Loucy (cell line): Measurements from ENCODE around the gene ESPL1.

Experiments
- H2AFZ ChIP-seq: fragments of 200-600 bp; sonication (generic); 2 replicates; pipeline ENCODE4 v1.6.0; 2016; ENCODE audit warnings: antibody characterized with exemption, mild to moderate bottlenecking, low read length, moderate library complexity
- H3F3A ChIP-seq: fragments of 200-600 bp; 2 replicates; pipeline ENCODE4 v1.6.0; 2016; ENCODE audit warnings: antibody characterized with exemption, low read depth, mild to moderate bottlenecking
- H3K27me3 ChIP-seq: fragments of 200-600 bp; sonication (generic); 2 replicates; pipeline ENCODE4 v1.6.1; 2014; ENCODE audit warnings: low read length, mild to moderate bottlenecking; ENCODE audit not compliant: insufficient read depth, poor library complexity, severe bottlenecking
- H3K36me3 ChIP-seq: fragments of 200-600 bp; sonication (generic); 2 replicates; pipeline ENCODE4 v1.6.1; 2016; ENCODE audit warnings: low read length; ENCODE audit not compliant: insufficient read depth
- H3K4me1 ChIP-seq: fragments of 200-600 bp; sonication (generic); 2 replicates; pipeline ENCODE4 v1.5.1; 2014; ENCODE audit warnings: low read length, mild to moderate bottlenecking; ENCODE audit not compliant: insufficient read depth, poor library complexity, severe bottlenecking
- H3K4me2 ChIP-seq: fragments of 200-600 bp; sonication (generic); 2 replicates; pipeline ENCODE4 v1.6.0; 2014; ENCODE audit warnings: antibody characterized with exemption, low read length, low read depth, mild to moderate bottlenecking; ENCODE audit not compliant: poor library complexity, severe bottlenecking
- H3K4me3 ChIP-seq: fragments of 200-600 bp; sonication (generic); 2 replicates; pipeline ENCODE4 v1.5.1; 2014; ENCODE audit warnings: low read length, mild to moderate bottlenecking, mixed read lengths; ENCODE audit not compliant: poor library complexity, severe bottlenecking
- H3K79me2 ChIP-seq: fragments of 200-600 bp; sonication (generic); 2 replicates; pipeline ENCODE4 v1.6.1; 2014; ENCODE audit warnings: low read length; ENCODE audit not compliant: insufficient read depth
- H3K9ac ChIP-seq: fragments of 200-600 bp; sonication (generic); 2 replicates; pipeline ENCODE4 v1.6.0; 2014; ENCODE audit warnings: mild to moderate bottlenecking, low read depth, low read length, moderate library complexity; ENCODE audit not compliant: poor library complexity, severe bottlenecking
- H3K9me2 ChIP-seq: fragments of 200-600 bp; sonication (generic); replicated peaks from 2 replicates; pipeline ENCODE4 v1.6.1; 2016; ENCODE audit warnings: low read depth, low read length, mixed read lengths
- H3K9me3 ChIP-seq: fragments of 200-600 bp; sonication (generic); 2 replicates; pipeline ENCODE4 v1.6.1; 2014; ENCODE audit warnings: mild to moderate bottlenecking, antibody characterized with exemption, low read length, low read depth; ENCODE audit not compliant: insufficient read depth
- H4K20me1 ChIP-seq: fragments of 200-600 bp; sonication (generic); 2 replicates; pipeline ENCODE4 v1.6.0; 2014; ENCODE audit warnings: antibody characterized with exemption, low read length, mild to moderate bottlenecking; ENCODE audit not compliant: insufficient read depth, poor library complexity, severe bottlenecking
- EZH2phosphoT487 ChIP-seq: fragments of 200-600 bp; IDR thresholded peaks from 2 replicates; pipeline ENCODE4 v1.6.1; 2018; ENCODE audit warnings: antibody characterized with exemption, mild to moderate bottlenecking, moderate library complexity, borderline replicate concordance
- TF ChIP-seq, protein P1 (sequence below): fragments of 200-600 bp; sonication (generic); conservative IDR thresholded peaks from 2 replicates; pipeline ENCODE4 v1.5.1; 2014; ENCODE audit warnings: mild to moderate bottlenecking, antibody characterized with exemption, low read length

ESPL1 gene

DNA sequence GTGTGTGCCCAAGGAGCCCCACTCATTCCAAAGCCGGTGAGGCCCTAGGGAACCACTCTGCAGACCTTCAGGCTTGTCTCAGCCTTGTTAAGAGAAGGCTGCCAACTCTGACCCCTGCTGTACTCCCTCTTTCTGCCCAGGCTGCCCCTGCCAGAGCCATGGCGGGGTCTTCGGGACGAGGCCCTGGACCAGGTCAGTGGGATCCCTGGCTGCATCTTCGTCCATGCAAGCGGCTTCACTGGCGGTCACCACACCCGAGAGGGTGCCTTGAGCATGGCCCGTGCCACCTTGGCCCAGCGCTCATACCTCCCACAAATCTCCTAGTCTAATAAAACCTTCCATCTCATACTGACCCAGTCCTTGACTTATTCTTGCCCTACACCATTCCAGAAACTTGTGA is 38.7 kb downstream of the ESPL1 start:
- Histone ChIP-seq H3K9ac (no peak overlapping the region), H3K4me3 (no peak overlapping the region), H3F3A (no peaks in the 10 kb centered on the region), H3K9me2 (no peaks in the 10 kb centered on the region), H3K79me2 (no peaks in the 10 kb centered on the region; the same call in 1 of the 2 replicates), H2AFZ (no peak overlapping the region), H3K27me3 (no peaks in the 10 kb centered on the region), H4K20me1 (no peaks in the 10 kb centered on the region), H3K4me2 (no peak overlapping the region), H3K9me3 (no peaks in the 10 kb centered on the region), H3K36me3 (peaks cover 35% of the 10 kb centered on the region; the same call in 1 of the 2 replicates), H3K4me1 (no peaks in the 10 kb centered on the region)
- TF ChIP-seq, protein P1, sequence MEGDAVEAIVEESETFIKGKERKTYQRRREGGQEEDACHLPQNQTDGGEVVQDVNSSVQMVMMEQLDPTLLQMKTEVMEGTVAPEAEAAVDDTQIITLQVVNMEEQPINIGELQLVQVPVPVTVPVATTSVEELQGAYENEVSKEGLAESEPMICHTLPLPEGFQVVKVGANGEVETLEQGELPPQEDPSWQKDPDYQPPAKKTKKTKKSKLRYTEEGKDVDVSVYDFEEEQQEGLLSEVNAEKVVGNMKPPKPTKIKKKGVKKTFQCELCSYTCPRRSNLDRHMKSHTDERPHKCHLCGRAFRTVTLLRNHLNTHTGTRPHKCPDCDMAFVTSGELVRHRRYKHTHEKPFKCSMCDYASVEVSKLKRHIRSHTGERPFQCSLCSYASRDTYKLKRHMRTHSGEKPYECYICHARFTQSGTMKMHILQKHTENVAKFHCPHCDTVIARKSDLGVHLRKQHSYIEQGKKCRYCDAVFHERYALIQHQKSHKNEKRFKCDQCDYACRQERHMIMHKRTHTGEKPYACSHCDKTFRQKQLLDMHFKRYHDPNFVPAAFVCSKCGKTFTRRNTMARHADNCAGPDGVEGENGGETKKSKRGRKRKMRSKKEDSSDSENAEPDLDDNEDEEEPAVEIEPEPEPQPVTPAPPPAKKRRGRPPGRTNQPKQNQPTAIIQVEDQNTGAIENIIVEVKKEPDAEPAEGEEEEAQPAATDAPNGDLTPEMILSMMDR = no peak
- TF ChIP-seq EZH2phosphoT487 = no peak

DNA sequence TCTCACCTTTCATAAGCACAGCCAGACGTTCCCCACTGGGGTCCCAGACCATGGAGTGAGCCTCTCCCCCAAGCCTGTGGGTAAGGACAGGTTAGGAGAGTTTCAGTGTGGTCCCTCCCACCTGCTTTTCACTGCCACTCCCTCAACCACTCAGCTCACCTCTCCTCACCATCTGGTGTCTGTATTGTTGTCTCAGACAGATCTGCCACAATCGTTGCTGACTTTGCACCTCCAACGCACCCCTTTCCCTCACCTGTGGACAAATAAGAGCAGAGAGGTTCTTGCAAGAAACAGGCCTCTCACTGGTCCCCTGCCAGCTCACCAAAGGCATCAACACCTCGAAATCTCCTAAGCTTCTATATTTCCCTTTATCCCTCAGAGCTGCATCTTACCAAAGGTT is 40.2 kb downstream of the ESPL1 start:
- H3K9ac ChIP-seq = no peak overlapping the region
- H3K9me2 ChIP-seq = no peaks in the 10 kb centered on the region
- peaks cover 35% of the 10 kb centered on the region; the same call in 1 of the 2 replicates for H3K36me3 ChIP-seq

DNA sequence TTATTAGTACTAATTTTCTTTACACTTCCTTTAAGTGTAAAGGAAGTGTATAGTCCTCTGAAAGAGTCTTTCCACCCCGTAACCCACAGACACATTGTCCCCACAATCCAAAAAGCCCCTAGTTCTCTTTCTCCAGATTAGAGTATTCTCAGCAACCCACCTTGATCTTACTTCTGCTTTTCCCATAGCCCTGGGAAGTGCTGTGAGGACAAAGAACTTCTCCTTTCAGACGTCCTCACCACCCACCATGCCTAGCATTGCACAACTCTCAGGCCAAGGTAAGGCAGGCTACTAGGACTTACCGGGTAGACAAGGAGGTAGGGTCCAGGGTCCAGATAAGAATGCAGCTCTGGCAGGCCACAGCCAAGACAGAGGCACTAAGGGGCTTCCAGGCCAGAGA is 45.9 kb downstream of the ESPL1 start:
- no peak overlapping the region for H3K9ac ChIP-seq
- H3K9me3 ChIP-seq = no peaks in the 10 kb centered on the region
- no peak overlapping the region for H3K4me3 ChIP-seq
- H3K4me2 ChIP-seq = no peak overlapping the region
- no peaks in the 10 kb centered on the region for H3K4me1 ChIP-seq
- no peaks in the 10 kb centered on the region for H3F3A ChIP-seq
- H4K20me1 ChIP-seq = no peaks in the 10 kb centered on the region
- peaks cover 14% of the 10 kb centered on the region; the same call in 1 of the 2 replicates for H3K36me3 ChIP-seq
- no peaks in the 10 kb centered on the region; the same call in 1 of the 2 replicates for H3K79me2 ChIP-seq
- H2AFZ ChIP-seq = no peak overlapping the region
- TF ChIP-seq, protein P1 = no peak
- TF ChIP-seq EZH2phosphoT487 = no peak
- H3K9me2 ChIP-seq = no peaks in the 10 kb centered on the region
- no peaks in the 10 kb centered on the region for H3K27me3 ChIP-seq

More for the DNA sequence above, 40.2 kb downstream of the ESPL1 start:
- Histone ChIP-seq H3K9me3 (no peaks in the 10 kb centered on the region), H3K4me2 (no peak overlapping the region), H3K27me3 (no peaks in the 10 kb centered on the region), H2AFZ (no peak overlapping the region), H3K4me1 (no peaks in the 10 kb centered on the region), H3K4me3 (no peak overlapping the region), H3F3A (no peaks in the 10 kb centered on the region), H4K20me1 (no peaks in the 10 kb centered on the region), H3K79me2 (no peaks in the 10 kb centered on the region)
- TF ChIP-seq EZH2phosphoT487 = no peak
- TF ChIP-seq, protein P1 = no peak
